Thyroid gland (tissue), 4 donors: ENCODE data around the gene CDC20. TPM values are rescaled to one million over a fixed set of nuclear protein-coding genes. Genes with fewer than 3 reads are reported as not detected.
"Not testable (repeated sequence)": the region's sequence is repeated elsewhere in the genome, so short reads cannot be mapped to it uniquely, and the experiment has no call there.

Experiments used
- DNase-seq, 2 donors: peaks; one replicate each; pipeline ENCODE4 v3.0.0-alpha.2; 2019
- H3K27ac ChIP-seq, 3 donors: fragments of 200-600 bp; sonication (generic); 1 replicate in 2 of 3; 2 replicates in 1 of 3; pipeline ENCODE4 v1.5.1; 2016 to 2019; ENCODE audit warnings: mild to moderate bottlenecking in 1 of 3, moderate library complexity in 1 of 3
- H3K27me3 ChIP-seq: fragments of 200-600 bp; sonication (generic); one replicate; pipeline ENCODE4 v1.5.1; 2019
- H3K36me3 ChIP-seq, 2 donors: fragments of 200-600 bp; sonication (generic); one replicate each; pipeline ENCODE4 v1.5.1; 2016 to 2019
- H3K4me1 ChIP-seq, 2 donors: fragments of 200-600 bp; sonication (generic); one replicate each; pipeline ENCODE4 v1.5.1; 2017 to 2019
- H3K4me3 ChIP-seq, 3 donors: fragments of 200-600 bp; sonication (generic); replicated peaks in 1 of 3; 1 replicate in 2 of 3; 2 replicates in 1 of 3; pipeline ENCODE4 v1.5.1; 2016; ENCODE audit warnings: mild to moderate bottlenecking in 1 of 3
- H3K9me3 ChIP-seq: fragments of 200-600 bp; sonication (generic); one replicate; pipeline ENCODE4 v1.5.1; 2017
- POLR2A ChIP-seq, 2 donors: fragments of 450-650 bp; IDR thresholded peaks; one replicate each; pipeline ENCODE4 v1.6.1; 2017; ENCODE audit warnings: antibody characterized with exemption in 2 of 2, mild to moderate bottlenecking in 2 of 2, moderate library complexity in 1 of 2
- WGBS, 2 donors: methylation state at CpG; one replicate each; pipeline ENCODE4 v1.1.5; 2017; 5-methylcytosine and 5-hydroxymethylcytosine counted together
- intact Hi-C: fragments of 100-400 bp; cut with DNase I; formaldehyde crosslinking; loops from one replicate; pipeline ENCODE4 v1.15.1; 2023
- total RNA-seq, 4 donors: library from RNA; depleted of rRNA; stranded (reverse); fragments of >200 nt; gene quantifications; one replicate each; pipeline ENCODE4 v1.2.3, GENCODE V29; 2016
- TF ChIP-seq, protein P1 (sequence below), 6 experiments: fragments of 200-600 bp in 3 of 6; fragments of 450-650 bp in 3 of 6; sonication (generic) in 3 of 6; IDR thresholded peaks; one replicate each; pipeline ENCODE4 v1.5.1; 2016 to 2019; ENCODE audit warnings: antibody characterized with exemption in 6 of 6, mild to moderate bottlenecking in 2 of 6, inconsistent platforms in 1 of 6, moderate library complexity in 1 of 6

CDC20 gene
- total RNA-seq, 4 donors from 2014 or later, result 0.54 to 3.9 (median 2.2) TPM

DNA sequence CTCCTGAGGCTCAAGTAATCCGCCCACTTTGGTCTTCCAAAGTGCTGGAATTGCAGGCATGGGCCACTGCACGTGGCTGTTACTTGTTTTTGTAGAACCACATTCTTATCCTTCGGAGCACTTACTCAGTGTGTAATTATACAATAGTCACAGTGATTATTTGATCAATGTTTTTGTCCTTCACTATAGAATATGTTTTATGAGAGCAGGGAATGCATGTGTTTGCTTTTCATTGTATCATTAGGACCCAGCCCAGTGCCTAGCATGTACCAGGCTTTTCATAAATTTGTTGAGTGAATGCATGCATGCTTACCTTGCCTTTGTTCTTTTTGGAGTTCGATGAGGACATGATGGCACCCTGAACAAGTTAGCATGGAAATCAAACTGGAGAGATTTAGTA, 36.7 kb downstream of the CDC20 start:
- WGBS, 2 donors, result 63 to 72% methylated on average over 4 of the region's 4 CpGs
- no peaks in the 10 kb centered on the region for H3K27me3 ChIP-seq
- no peak overlapping the region for H3K4me3 ChIP-seq
- no peak for DNase-seq
- H3K4me1 ChIP-seq, result peaks cover 24 to 27% of the 10 kb centered on the region in 2 donors
- H3K36me3 ChIP-seq, result no peaks in the 10 kb centered on the region
- H3K27ac ChIP-seq, result peak overlapping the region; percentile 44 to 74 (median 65)
- H3K9me3 ChIP-seq, result no peaks in the 10 kb centered on the region
- intact Hi-C loops, result no loop called here
- TF ChIP-seq, protein P1, sequence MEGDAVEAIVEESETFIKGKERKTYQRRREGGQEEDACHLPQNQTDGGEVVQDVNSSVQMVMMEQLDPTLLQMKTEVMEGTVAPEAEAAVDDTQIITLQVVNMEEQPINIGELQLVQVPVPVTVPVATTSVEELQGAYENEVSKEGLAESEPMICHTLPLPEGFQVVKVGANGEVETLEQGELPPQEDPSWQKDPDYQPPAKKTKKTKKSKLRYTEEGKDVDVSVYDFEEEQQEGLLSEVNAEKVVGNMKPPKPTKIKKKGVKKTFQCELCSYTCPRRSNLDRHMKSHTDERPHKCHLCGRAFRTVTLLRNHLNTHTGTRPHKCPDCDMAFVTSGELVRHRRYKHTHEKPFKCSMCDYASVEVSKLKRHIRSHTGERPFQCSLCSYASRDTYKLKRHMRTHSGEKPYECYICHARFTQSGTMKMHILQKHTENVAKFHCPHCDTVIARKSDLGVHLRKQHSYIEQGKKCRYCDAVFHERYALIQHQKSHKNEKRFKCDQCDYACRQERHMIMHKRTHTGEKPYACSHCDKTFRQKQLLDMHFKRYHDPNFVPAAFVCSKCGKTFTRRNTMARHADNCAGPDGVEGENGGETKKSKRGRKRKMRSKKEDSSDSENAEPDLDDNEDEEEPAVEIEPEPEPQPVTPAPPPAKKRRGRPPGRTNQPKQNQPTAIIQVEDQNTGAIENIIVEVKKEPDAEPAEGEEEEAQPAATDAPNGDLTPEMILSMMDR (IDR thresholded peaks at IDR 0.05), result no peak
- TF ChIP-seq POLR2A (IDR thresholded peaks at IDR 0.05), result no peak

DNA sequence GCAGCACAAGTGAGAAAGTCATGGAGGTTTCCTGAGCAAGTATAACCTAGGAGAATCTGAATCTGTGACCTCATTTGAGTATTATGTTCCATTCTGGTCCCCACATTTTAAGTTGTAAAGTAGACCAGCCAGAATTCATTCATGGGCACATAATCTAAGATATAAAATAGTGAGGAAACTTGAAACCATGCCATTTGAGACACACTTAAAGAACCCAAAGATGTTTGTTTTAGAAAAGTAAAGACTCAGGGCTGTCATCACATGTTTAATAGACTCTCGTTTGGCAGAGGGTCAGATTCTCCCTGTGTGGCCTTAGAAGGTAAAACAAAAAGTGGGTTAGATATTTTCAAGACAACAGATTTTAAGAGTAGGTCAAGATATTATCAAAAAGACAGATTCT, 37.3 kb downstream of the CDC20 start:
- no peaks in the 10 kb centered on the region for H3K9me3 ChIP-seq
- 28 to 40% methylated on average over 1 of the region's 1 CpG for WGBS, 2 donors
- H3K27ac ChIP-seq, result peak overlapping the region; percentile 44 to 74 (median 65)
- peak; percentile 12 to 23 for DNase-seq
- H3K27me3 ChIP-seq, result no peaks in the 10 kb centered on the region
- H3K4me3 ChIP-seq, result no peak overlapping the region
- no peaks in the 10 kb centered on the region for H3K36me3 ChIP-seq
- H3K4me1 ChIP-seq, result peaks cover 20 to 22% of the 10 kb centered on the region in 2 donors
- intact Hi-C loops, result no loop called here
- TF ChIP-seq, protein P1 (IDR thresholded peaks at IDR 0.05), result no peak
- TF ChIP-seq POLR2A (IDR thresholded peaks at IDR 0.05), result no peak

DNA sequence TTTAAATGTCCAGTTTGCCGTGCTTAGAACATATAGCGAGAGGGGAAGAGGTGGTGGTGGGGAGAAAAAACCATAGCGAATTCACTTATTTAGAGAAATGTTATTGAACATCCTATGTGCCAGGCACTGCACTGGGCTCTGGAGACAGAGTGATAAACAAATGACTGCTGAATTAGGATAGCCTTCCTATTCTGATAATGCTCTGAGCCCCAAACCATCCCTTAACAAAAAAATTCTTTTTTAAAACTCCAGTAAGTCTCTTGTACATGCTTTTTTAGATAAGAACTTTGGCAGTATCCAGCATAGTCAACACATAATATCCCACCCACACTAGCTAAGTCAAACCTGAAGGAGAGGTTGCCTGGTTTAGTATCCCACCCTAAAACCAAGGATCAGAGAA, 39.4 kb downstream of the CDC20 start:
- no peak for DNase-seq
- intact Hi-C loops, result no loop called here
- Histone ChIP-seq H3K4me3 (no peak overlapping the region), H3K27me3 (no peaks in the 10 kb centered on the region), H3K27ac (no peak overlapping the region), H3K4me1 (peaks cover 30 to 33% of the 10 kb centered on the region in 2 donors), H3K9me3 (no peaks in the 10 kb centered on the region), H3K36me3 (peaks cover 2% of the 10 kb centered on the region in 2 donors)
- whole genome bisulfite sequencing, 2 donors, result 93 to 97% methylated on average over 3 of the region's 3 CpGs
- TF ChIP-seq POLR2A (IDR thresholded peaks at IDR 0.05), result no peak
- TF ChIP-seq, protein P1 (IDR thresholded peaks at IDR 0.05), result no peak

DNA sequence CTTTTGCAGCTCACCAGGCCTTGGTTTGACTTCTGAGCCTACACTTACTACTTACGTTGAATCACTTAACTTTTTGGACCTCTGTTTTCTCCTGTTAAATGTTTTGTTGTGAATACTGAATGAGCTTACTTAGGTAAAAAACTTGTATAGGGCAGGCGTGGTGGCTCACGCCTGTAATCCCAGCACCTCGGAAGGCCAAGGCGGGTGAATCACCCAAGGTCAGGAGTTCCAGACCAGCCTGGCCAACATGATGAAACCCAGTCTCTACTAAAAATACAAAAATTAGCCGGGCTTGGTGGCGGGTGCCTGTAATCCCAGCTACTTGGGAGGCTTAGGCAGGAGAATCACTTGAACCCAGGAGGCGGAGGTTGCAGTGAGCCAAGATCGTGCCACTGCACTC, 41.7 kb downstream of the CDC20 start:
- H3K27ac ChIP-seq, H3K9me3 ChIP-seq, intact Hi-C loops, DNase-seq, H3K4me3 ChIP-seq, H3K27me3 ChIP-seq: not testable (repeated sequence)
- Histone ChIP-seq H3K36me3 (peaks cover 24% of the 10 kb centered on the region in 2 donors), H3K4me1 (peaks cover 27 to 33% of the 10 kb centered on the region in 2 donors)
- WGBS, 2 donors, result 93 to 99% methylated on average over 9 of the region's 9 CpGs

DNA sequence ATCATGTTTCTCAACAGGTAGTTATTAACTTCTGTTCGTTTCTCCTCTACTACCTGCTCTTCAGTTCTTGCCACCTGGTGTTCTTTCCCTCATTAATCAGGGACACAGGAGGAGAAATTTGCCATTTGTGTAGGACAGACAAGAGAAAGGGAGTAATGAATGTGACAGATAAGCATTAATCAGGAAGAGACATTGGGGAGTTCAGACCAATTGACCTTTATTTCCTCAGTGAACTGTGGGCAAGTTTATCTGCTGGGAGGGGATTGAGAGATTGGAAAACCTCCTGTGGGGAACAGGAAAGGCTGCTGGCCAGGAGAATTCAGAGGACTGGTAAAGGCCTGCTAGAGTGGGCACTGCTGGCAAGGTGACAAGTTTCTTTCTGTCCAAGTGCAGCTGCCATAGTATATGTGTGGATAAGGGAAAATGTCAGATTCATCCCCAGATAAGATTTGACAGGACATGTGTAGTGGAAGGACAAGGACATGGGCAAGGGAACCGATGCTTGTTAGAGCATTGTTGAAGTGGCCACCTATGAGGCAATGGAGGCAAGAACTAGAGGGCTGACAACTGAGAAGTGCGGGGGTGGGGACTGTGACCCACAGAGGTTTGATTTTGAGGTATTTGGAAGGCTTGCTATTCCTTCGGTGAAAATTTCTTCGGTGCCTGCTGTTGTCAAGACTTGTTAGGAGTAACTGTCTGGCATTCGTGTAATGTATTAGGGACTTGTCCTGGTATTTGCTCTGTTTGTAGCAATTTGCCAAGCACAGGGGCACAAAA, 43.5 kb downstream of the CDC20 start:
- Histone ChIP-seq H3K27ac (peak overlapping the region; percentile 24 to 63 (median 50)), H3K27me3 (no peaks in the 10 kb centered on the region), H3K4me1 (peaks cover 13 to 18% of the 10 kb centered on the region in 2 donors), H3K9me3 (no peaks in the 10 kb centered on the region), H3K36me3 (peaks cover 30 to 43% of the 10 kb centered on the region in 2 donors), H3K4me3 (no peak overlapping the region)
- 55 to 64% methylated on average over 6 of the region's 6 CpGs for WGBS, 2 donors
- TF ChIP-seq, protein P1 (IDR thresholded peaks at IDR 0.05), result no peak
- TF ChIP-seq POLR2A (IDR thresholded peaks at IDR 0.05), result no peak
- intact Hi-C loops, result no loop called here
- DNase-seq, result peak; percentile 74 to 79
